Measurements from ENCODE around the gene FOXJ3.

- no peak for TF ChIP-seq ZNF274 (IDR thresholded peaks at IDR 0.05; ENCODE audit: low read depth, low read length)
- no peak for TF ChIP-seq SUZ12 (IDR thresholded peaks at IDR 0.05; ENCODE audit: extremely low read depth, insufficient read depth, insufficient read length)
- TF ChIP-seq YY1 (IDR thresholded peaks at IDR 0.05; ENCODE audit: insufficient read depth, insufficient read length), result no peak
Observed at GRCh38 chr1:42157667-42158066, 177.4 kb downstream of the FOXJ3 start.
